ENCODE measurements around the gene TRHDE.
"Not testable (repeated sequence)": the region's sequence is repeated elsewhere in the genome, so short reads cannot be mapped to it uniquely, and the experiment has no call there.

Gene TRHDE

GRCh38 chr12:72509891-72510290 lies 237.7 kb downstream of the TRHDE start:
- peaks cover 0 to 20% (median 0%) of the 10 kb centered on the region in 11 experiments; a peak in 4 of 22 replicates for H3K9me3 ChIP-seq (replicated peaks in 1 of 11)
- peaks cover 0 to 9% (median 5%) of the 10 kb centered on the region in 10 experiments; a peak in 5 of 20 replicates for H3K4me1 ChIP-seq
- no peak overlapping the region for H3K4me2 ChIP-seq
- H4K20me1 ChIP-seq = no peaks in the 10 kb centered on the region
- TF ChIP-seq Cebpa-rat (IDR thresholded peaks at IDR 0.05) = no peak
- H3K27ac ChIP-seq = no peak overlapping the region
- H3K4me3 ChIP-seq = no peak overlapping the region
- H3K27me3 ChIP-seq = no peaks in the 10 kb centered on the region
- no peaks in the 10 kb centered on the region for H3K36me3 ChIP-seq
- H3K9ac ChIP-seq = no peak overlapping the region

DNA sequence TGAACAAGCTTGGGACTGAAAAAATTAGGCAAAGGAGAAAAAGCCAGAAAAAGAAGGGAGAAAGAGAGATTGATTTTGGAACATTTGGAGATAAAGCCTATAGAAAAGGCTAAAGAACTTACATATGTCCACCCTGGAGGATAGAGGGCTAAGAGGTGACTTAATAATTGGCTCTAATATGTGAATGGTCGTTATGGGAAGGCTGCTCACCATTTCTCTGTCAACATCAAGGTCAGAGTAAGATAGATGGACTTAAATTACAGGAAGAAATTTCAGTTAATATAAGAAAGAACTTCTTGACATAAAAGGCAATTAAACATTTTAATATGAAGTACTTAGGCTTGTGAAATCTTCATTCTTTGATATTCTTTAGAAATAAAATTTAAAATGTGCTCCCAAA lies 238.6 kb downstream of the TRHDE start:
- TF ChIP-seq Cebpa-rat (IDR thresholded peaks at IDR 0.05) = no peak
- peaks cover 0 to 20% (median 0%) of the 10 kb centered on the region in 11 experiments; a peak in 4 of 22 replicates for H3K9me3 ChIP-seq (replicated peaks in 1 of 11)
- no peaks in the 10 kb centered on the region for H3K36me3 ChIP-seq
- H3K4me1 ChIP-seq = peaks cover 0 to 9% (median 5%) of the 10 kb centered on the region in 10 experiments; a peak in 5 of 20 replicates
- no peak overlapping the region for H3K4me3 ChIP-seq
- no peak overlapping the region for H3K9ac ChIP-seq
- H3K27ac ChIP-seq = no peak overlapping the region
- no peaks in the 10 kb centered on the region for H3K27me3 ChIP-seq
- no peaks in the 10 kb centered on the region for H4K20me1 ChIP-seq
- no peak overlapping the region for H3K4me2 ChIP-seq

GRCh38 chr12:72511498-72511897 lies 239.3 kb downstream of the TRHDE start:
- H3K4me2 ChIP-seq = no peak overlapping the region
- H3K4me3 ChIP-seq = no peak overlapping the region
- peaks cover 0 to 9% (median 5%) of the 10 kb centered on the region in 10 experiments; a peak in 5 of 20 replicates for H3K4me1 ChIP-seq
- H4K20me1 ChIP-seq = no peaks in the 10 kb centered on the region
- H3K36me3 ChIP-seq = no peaks in the 10 kb centered on the region
- H3K9me3 ChIP-seq (replicated peaks in 1 of 11) = peaks cover 0 to 20% (median 0%) of the 10 kb centered on the region in 11 experiments; a peak in 4 of 22 replicates
- H3K27ac ChIP-seq = no peak overlapping the region
- no peak overlapping the region for H3K9ac ChIP-seq
- H3K27me3 ChIP-seq = no peaks in the 10 kb centered on the region
- TF ChIP-seq Cebpa-rat (IDR thresholded peaks at IDR 0.05) = no peak

- Histone ChIP-seq H3K36me3 (no peaks in the 10 kb centered on the region), H3K27me3 (no peaks in the 10 kb centered on the region), H3K4me3 (no peak overlapping the region), H3K9ac (no peak overlapping the region), H3K9me3 (replicated peaks in 1 of 11) (peaks cover 0 to 20% (median 0%) of the 10 kb centered on the region in 11 experiments; a peak in 4 of 22 replicates), H3K27ac (no peak overlapping the region), H3K4me2 (no peak overlapping the region), H3K4me1 (peaks cover 0 to 7% (median 1%) of the 10 kb centered on the region in 10 experiments; a peak in 4 of 20 replicates), H4K20me1 (no peaks in the 10 kb centered on the region)
- TF ChIP-seq Cebpa-rat (IDR thresholded peaks at IDR 0.05) = no peak
Observed at GRCh38 chr12:72511906-72512305, 239.7 kb downstream of the TRHDE start.

DNA sequence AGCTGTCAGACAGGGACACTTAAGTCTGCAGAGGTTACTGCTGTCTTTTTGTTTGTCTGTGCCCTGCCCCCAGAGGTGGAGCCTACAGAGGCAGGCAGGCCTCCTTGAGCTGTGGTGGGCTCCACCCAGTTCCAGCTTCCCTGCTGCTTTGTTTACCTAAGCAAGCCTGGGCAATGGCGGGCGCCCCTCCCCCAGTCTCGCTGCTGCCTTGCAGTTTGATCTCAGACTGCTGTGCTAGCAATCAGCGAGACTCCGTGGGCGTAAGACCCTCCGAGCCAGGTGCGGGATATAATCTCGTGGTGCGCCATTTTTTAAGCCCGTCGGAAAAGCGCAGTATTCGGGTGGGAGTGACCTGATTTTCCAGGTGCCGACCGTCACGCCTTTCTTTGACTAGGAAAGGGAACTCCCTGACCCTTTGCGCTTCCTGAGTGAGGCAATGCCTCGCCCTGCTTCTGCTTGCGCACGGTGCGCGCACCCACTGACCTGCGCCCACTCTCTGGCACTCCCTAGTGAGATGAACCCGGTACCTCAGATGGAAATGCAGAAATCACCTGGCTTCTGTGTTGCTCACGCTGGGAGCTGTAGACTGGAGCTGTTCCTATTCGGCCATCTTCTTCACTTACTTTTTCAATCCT lies 248.0 kb downstream of the TRHDE start:
- H3K27ac ChIP-seq; H3K27me3 ChIP-seq; H4K20me1 ChIP-seq; H3K4me3 ChIP-seq; H3K36me3 ChIP-seq; H3K4me2 ChIP-seq; H3K9ac ChIP-seq; H3K9me3 ChIP-seq (replicated peaks in 1 of 11): not testable (repeated sequence)
- H3K4me1 ChIP-seq = peaks cover 7 to 23% (median 20%) of the 10 kb centered on the region in 10 experiments; a peak in 18 of 20 replicates

- Histone ChIP-seq H3K27ac (no peak overlapping the region), H3K4me1 (peaks cover 7 to 23% (median 20%) of the 10 kb centered on the region in 10 experiments; a peak in 18 of 20 replicates), H3K9ac (no peak overlapping the region), H4K20me1 (no peaks in the 10 kb centered on the region), H3K9me3 (replicated peaks in 1 of 11) (no peaks in the 10 kb centered on the region), H3K4me2 (no peak overlapping the region), H3K4me3 (no peak overlapping the region), H3K27me3 (no peaks in the 10 kb centered on the region), H3K36me3 (no peaks in the 10 kb centered on the region)
- no peak for TF ChIP-seq Cebpa-rat (IDR thresholded peaks at IDR 0.05)
Observed at GRCh38 chr12:72521326-72521725, 249.2 kb downstream of the TRHDE start.

DNA sequence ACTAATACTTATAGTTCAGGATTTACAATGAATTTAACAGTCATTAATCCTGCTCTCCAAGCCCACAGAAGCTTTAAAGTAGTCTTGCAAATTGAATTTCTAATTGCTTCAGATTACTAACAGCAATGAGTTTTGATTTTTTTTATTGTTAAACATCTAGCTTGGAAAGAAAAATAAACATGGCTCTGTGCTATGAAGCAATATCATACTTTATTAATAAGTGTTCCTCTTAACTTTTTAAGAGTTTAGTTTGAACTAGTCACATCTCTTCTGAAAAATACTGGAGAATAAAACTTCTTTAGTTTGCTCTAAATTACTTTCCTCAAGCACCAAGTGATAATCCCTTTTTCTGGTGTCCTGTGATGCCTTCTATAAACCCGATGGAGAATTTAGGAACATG lies 250.2 kb downstream of the TRHDE start:
- Histone ChIP-seq H3K4me3 (no peak overlapping the region), H3K4me1 (peaks cover 7 to 23% (median 20%) of the 10 kb centered on the region in 10 experiments; a peak in 18 of 20 replicates), H3K27me3 (no peaks in the 10 kb centered on the region), H3K36me3 (no peaks in the 10 kb centered on the region), H3K9ac (no peak overlapping the region), H3K9me3 (replicated peaks in 1 of 11) (no peaks in the 10 kb centered on the region), H3K4me2 (no peak overlapping the region; a peak in 2 of 22 replicates), H4K20me1 (no peaks in the 10 kb centered on the region), H3K27ac (no peak overlapping the region)
- no peak for TF ChIP-seq Cebpa-rat (IDR thresholded peaks at IDR 0.05)

DNA sequence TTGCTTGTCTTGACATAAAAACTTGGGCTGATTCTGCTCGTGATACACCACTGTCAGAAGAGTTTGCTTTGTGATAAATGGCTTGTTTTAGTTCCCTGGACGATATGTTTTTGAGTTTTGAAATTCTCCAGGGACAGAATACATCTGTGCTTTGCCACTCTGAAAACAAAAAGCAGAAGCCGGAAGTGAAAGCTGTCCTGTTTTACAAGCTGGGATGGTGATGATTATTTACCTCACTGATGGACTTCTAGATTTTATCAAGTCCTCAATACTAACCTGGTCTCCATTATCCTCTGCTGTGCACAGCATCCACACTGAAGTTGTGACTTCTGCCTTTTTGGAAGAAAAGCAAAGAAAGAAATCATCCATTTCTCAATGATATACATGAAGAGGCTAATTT lies 251.6 kb downstream of the TRHDE start:
- Histone ChIP-seq H4K20me1 (no peaks in the 10 kb centered on the region), H3K9ac (no peak overlapping the region), H3K4me2 (peak overlapping the region in 10 of 11 experiments; percentile 2 to 69 (median 56); a peak in 18 of 22 replicates), H3K36me3 (no peaks in the 10 kb centered on the region), H3K4me3 (no peak overlapping the region), H3K4me1 (peaks cover 7 to 23% (median 20%) of the 10 kb centered on the region in 10 experiments; a peak in 18 of 20 replicates), H3K9me3 (replicated peaks in 1 of 11) (no peaks in the 10 kb centered on the region), H3K27me3 (no peaks in the 10 kb centered on the region), H3K27ac (peak overlapping the region in 6 of 11 experiments; percentile 17 to 41 (median 37); a peak in 8 of 22 replicates)
- TF ChIP-seq Cebpa-rat (IDR thresholded peaks at IDR 0.05) = no peak

DNA sequence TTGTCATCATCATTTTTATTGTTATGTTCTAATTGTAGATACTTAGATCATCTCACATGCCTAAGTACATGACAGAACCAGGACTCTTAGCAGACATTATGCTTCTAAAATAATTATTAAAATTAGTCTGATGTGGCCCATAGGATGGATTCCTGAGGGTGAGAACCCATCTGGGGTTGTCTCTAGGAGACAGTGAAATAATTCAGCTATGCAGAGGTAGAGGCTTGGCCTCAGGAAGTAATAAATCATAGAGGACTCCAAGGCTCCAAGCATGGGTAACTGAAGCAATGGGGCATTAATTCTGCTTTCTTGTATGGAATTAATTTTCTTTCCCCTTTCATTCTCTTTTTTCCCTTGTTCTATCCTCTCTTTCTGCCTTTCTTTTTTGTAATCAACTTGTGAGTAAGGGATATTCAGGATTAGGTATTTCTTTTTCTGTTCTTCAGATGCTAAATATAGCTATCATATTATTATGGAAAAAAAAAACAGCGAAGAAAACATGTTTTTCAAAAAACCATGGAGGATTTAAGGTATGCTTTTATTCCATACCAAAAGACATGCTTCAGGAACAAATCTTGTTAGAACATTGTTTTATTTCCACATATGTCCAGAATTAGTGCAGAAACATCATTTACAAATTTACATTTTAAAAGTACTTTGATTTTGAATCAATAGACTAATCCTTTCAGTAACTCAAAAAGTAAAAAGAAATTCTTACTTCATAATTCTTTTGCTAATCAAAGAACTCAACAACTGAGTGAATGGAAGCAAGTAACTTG lies 263.2 kb downstream of the TRHDE start:
- no peaks in the 10 kb centered on the region for H3K4me1 ChIP-seq
- H3K36me3 ChIP-seq = no peaks in the 10 kb centered on the region
- H3K9me3 ChIP-seq (replicated peaks in 1 of 11) = no peaks in the 10 kb centered on the region
- no peak overlapping the region for H3K4me2 ChIP-seq
- H3K9ac ChIP-seq = no peak overlapping the region
- H3K4me3 ChIP-seq = no peak overlapping the region
- H3K27ac ChIP-seq = no peak overlapping the region
- H3K27me3 ChIP-seq = no peaks in the 10 kb centered on the region
- no peak for TF ChIP-seq Cebpa-rat (IDR thresholded peaks at IDR 0.05)
- H4K20me1 ChIP-seq = no peaks in the 10 kb centered on the region
